ENCODE measurements around the gene GRK6.

DNA sequence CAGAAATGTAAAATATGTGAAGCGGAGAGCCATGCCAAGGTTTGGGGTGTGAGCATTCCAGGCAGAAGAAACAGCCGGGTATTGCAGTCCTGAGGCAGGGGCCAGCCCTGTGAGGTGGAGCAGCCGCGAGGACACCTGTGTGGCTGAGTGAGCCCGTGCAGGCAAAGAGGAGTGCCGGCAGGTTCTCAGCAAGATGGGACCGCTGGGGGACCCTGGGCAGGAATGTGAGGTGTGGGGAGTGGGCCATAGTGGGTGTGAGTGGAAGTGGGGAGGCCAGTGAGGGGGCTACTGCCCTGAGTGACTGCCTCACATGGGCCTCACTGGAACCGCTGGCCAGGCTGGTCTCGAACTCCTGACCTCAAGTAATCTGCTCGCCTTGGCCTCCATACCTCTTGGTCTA is 12.0 kb downstream of the GRK6 start:
- no peak for TF ChIP-seq POLR2A (IDR thresholded peaks at IDR 0.05)
- no peak for TF ChIP-seq POLR2AphosphoS5 (IDR thresholded peaks at IDR 0.05)
- TF ChIP-seq, protein P1, sequence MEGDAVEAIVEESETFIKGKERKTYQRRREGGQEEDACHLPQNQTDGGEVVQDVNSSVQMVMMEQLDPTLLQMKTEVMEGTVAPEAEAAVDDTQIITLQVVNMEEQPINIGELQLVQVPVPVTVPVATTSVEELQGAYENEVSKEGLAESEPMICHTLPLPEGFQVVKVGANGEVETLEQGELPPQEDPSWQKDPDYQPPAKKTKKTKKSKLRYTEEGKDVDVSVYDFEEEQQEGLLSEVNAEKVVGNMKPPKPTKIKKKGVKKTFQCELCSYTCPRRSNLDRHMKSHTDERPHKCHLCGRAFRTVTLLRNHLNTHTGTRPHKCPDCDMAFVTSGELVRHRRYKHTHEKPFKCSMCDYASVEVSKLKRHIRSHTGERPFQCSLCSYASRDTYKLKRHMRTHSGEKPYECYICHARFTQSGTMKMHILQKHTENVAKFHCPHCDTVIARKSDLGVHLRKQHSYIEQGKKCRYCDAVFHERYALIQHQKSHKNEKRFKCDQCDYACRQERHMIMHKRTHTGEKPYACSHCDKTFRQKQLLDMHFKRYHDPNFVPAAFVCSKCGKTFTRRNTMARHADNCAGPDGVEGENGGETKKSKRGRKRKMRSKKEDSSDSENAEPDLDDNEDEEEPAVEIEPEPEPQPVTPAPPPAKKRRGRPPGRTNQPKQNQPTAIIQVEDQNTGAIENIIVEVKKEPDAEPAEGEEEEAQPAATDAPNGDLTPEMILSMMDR (IDR thresholded peaks at IDR 0.05) = no peak
- no peak for TF ChIP-seq EP300 (IDR thresholded peaks at IDR 0.05)
